Lung (tissue), 12 donors: ENCODE measurements around the gene FSIP1. TPM values are rescaled to one million over a fixed set of nuclear protein-coding genes. Genes with fewer than 3 reads are reported as not detected.

ENCODE experiments used
- ATAC-seq: fragments of 200-7000 bp; cut with Tn5 transposase; one replicate; pipeline ENCODE4 v1.9.1; 2020; ENCODE audit warnings: moderate number of reproducible peaks; ENCODE audit not compliant: insufficient read depth, low FRiP score
- DNase-seq, 3 donors: peaks; one replicate each; pipeline ENCODE4 v3.0.0-alpha.2; 2013 to 2017
- H3K27ac ChIP-seq, 2 donors: one replicate each; pipeline ENCODE4 v1.5.1; 2013; ENCODE audit warnings: mild to moderate bottlenecking in 2 of 2, moderate library complexity in 2 of 2, control low read depth in 1 of 2, inconsistent platforms in 1 of 2, low read depth in 1 of 2, low read length in 1 of 2
- H3K27me3 ChIP-seq, 3 donors: one replicate each; pipeline ENCODE4 v1.5.1; 2013; ENCODE audit warnings: low read length in 2 of 3; ENCODE audit not compliant: control insufficient read depth in 3 of 3, insufficient read depth in 3 of 3
- H3K36me3 ChIP-seq, 4 donors: one replicate each; pipeline ENCODE4 v1.5.1; 2013; ENCODE audit warnings: low read length in 4 of 4, mild to moderate bottlenecking in 1 of 4, moderate library complexity in 1 of 4; ENCODE audit not compliant: control insufficient read depth in 4 of 4, insufficient read depth in 4 of 4
- H3K4me1 ChIP-seq, 5 donors: one replicate each; pipeline ENCODE4 v1.5.1; 2013; ENCODE audit warnings: low read length in 5 of 5, mild to moderate bottlenecking in 2 of 5, moderate library complexity in 1 of 5; ENCODE audit not compliant: control insufficient read depth in 5 of 5, insufficient read depth in 5 of 5
- H3K4me3 ChIP-seq: one replicate; pipeline ENCODE4 v1.5.1; 2013; ENCODE audit warnings: mild to moderate bottlenecking, control low read depth, moderate library complexity
- H3K9ac ChIP-seq, 2 donors: one replicate each; pipeline ENCODE4 v1.5.1; 2013; ENCODE audit warnings: low read length in 2 of 2, control low read depth in 1 of 2; ENCODE audit not compliant: insufficient read depth in 1 of 2
- H3K9me3 ChIP-seq, 4 donors: one replicate each; pipeline ENCODE4 v1.5.1; 2013; ENCODE audit warnings: low read length in 3 of 4, mild to moderate bottlenecking in 1 of 4, moderate library complexity in 1 of 4; ENCODE audit not compliant: control insufficient read depth in 4 of 4, insufficient read depth in 3 of 4
- CTCF ChIP-seq: IDR thresholded peaks from 2 replicates; pipeline ENCODE4 v1.5.1; 2012; ENCODE audit warnings: mild to moderate bottlenecking; ENCODE audit errors: control extremely low read depth, extremely low read depth
- WGBS, 2 donors: extraction: QIAGEN DNeasy Blood & Tissue Kit; methylation state at CpG; one replicate each; pipeline ENCODE4 v1.1.7; 2013; 5-methylcytosine and 5-hydroxymethylcytosine counted together
- polyA plus RNA-seq, 2 donors: library from polyadenylated mRNA; stranded (reverse); fragments of 200-250 nt; gene quantifications; one replicate each; pipeline ENCODE4 v1.2.1, GENCODE V29; 2013
- total RNA-seq, 2 donors: library from RNA; depleted of rRNA in 1 of 2; stranded (reverse); fragments of >200 nt in 1 of 2; gene quantifications; one replicate each; pipeline ENCODE4 v1.2.1, GENCODE V29; 2014 to 2021
- donor health status: control.
- donor health status: control.
- donor health status: Bipolar disorder and iron deficiency.
- donor health status: healthy.
- donor health status: DM: yes; HTN: yes; CAD: no.

Gene FSIP1
- total and polyA plus RNA-seq, 4 donors: 0.35 to 2.2 (median 0.98) TPM

GRCh38 chr15:39624806-39625205 is 157.8 kb downstream of the FSIP1 start:
- Histone ChIP-seq H3K9ac (no peak overlapping the region), H3K36me3 (no peaks in the 10 kb centered on the region), H3K27ac (peak overlapping the region; percentile 66 to 67), H3K9me3 (no peaks in the 10 kb centered on the region), H3K27me3 (no peaks in the 10 kb centered on the region), H3K4me1 (peaks cover 12 to 35% (median 21%) of the 10 kb centered on the region in 5 donors), H3K4me3 (no peak overlapping the region)
- 36 to 42% methylated on average over 6 of the region's 6 CpGs for WGBS, 2 donors
- DNase-seq (peak in 2 of 3 donors; percentile 13 to 46), ATAC-seq (peak; percentile 80)
- TF ChIP-seq CTCF: no peak

- Histone ChIP-seq H3K9ac (no peak overlapping the region), H3K4me1 (peaks cover 7 to 24% (median 11%) of the 10 kb centered on the region in 5 donors), H3K27ac (no peak overlapping the region), H3K9me3 (no peaks in the 10 kb centered on the region), H3K36me3 (no peaks in the 10 kb centered on the region), H3K4me3 (no peak overlapping the region), H3K27me3 (no peaks in the 10 kb centered on the region)
- TF ChIP-seq CTCF: no peak
- WGBS, 2 donors: 73 to 81% methylated on average over 4 of the region's 4 CpGs
- ATAC-seq: no peak
- no peak for DNase-seq
These were observed 159.1 kb downstream of the FSIP1 start for GRCh38 chr15:39623529-39623931.

GRCh38 chr15:39622660-39623516 is 159.8 kb downstream of the FSIP1 start:
- WGBS, 2 donors: 83 to 91% methylated on average over 6 of the region's 6 CpGs
- TF ChIP-seq CTCF: no peak
- ATAC-seq: no peak

More at GRCh38 chr15:39622660-39623516, 159.8 kb downstream of the FSIP1 start:
- Histone ChIP-seq H3K4me1 (peaks cover 2 to 26% (median 6%) of the 10 kb centered on the region in 5 donors), H3K27me3 (no peaks in the 10 kb centered on the region), H3K27ac (no peak overlapping the region), H3K9me3 (no peaks in the 10 kb centered on the region), H3K9ac (no peak overlapping the region), H3K36me3 (no peaks in the 10 kb centered on the region), H3K4me3 (no peak overlapping the region)
- DNase-seq: peak in 1 of 3 donors; percentile 19
